T-cell (primary cell): ENCODE measurements around the gene TNFSF8. TPM values are rescaled to one million over a fixed set of nuclear protein-coding genes. Genes with fewer than 3 reads are reported as not detected.

ENCODE experiments used
- ATAC-seq, 4 experiments: fragments of 200-7000 bp in 3 of 4; fragments of 150-1000 bp in 1 of 4; cut with Tn5 transposase; replicated peaks in 1 of 4; 1 replicate in 3 of 4; 2 replicates in 1 of 4; pipeline ENCODE4 v1.10.0; 2021; ENCODE audit warnings: moderate library complexity in 3 of 4, mild to moderate bottlenecking in 2 of 4, moderate number of reproducible peaks in 1 of 4
- CTCF ChIA-PET, 2 donors: fragments of 300-600 bp; sonication (Branson Sonifier 250); formaldehyde crosslinking; loops; one replicate each; lab custom pipeline; 2022; ENCODE audit warnings: antibody characterized with exemption in 2 of 2; lab: Charles Lee
- POLR2A ChIA-PET, 2 donors: fragments of 300-600 bp; sonication (Branson Sonifier 250); formaldehyde crosslinking; loops; one replicate each; lab custom pipeline; 2022; ENCODE audit warnings: antibody characterized with exemption in 2 of 2; lab: Charles Lee
- DNase-seq, 35 experiments: peaks; one replicate each; pipeline versions ENCODE4 v3.0.0 to v3.0.0-alpha.2; 2013 to 2023
- H3K27ac ChIP-seq: one replicate; pipeline ENCODE4 v1.5.1; 2013; ENCODE audit warnings: low read length
- H3K27me3 ChIP-seq, 2 experiments: replicated peaks in 1 of 2; 1 replicate in 1 of 2; 2 replicates in 1 of 2; pipeline versions ENCODE4 v1.6.1 to v1.7.0; 2013; ENCODE audit warnings: low read length in 1 of 2, mixed read lengths in 1 of 2; ENCODE audit not compliant: control insufficient read depth in 2 of 2, insufficient read depth in 2 of 2; ENCODE audit errors: extremely low read depth in 1 of 2
- H3K36me3 ChIP-seq, 2 donors: 1 replicate in 1 of 2; 2 replicates in 1 of 2; pipeline versions ENCODE4 v1.6.1 to v1.7.0; 2013; ENCODE audit warnings: low read length in 1 of 2; ENCODE audit not compliant: control insufficient read depth in 2 of 2, insufficient read depth in 1 of 2; ENCODE audit errors: extremely low read depth in 1 of 2
- H3K4me1 ChIP-seq, 2 experiments: 1 replicate in 1 of 2; 2 replicates in 1 of 2; pipeline versions ENCODE4 v1.6.1 to v1.7.0; 2013; ENCODE audit warnings: low read length in 2 of 2, mixed read lengths in 1 of 2; ENCODE audit not compliant: insufficient read depth in 2 of 2, control insufficient read depth in 1 of 2; ENCODE audit errors: extremely low read depth in 1 of 2
- H3K4me3 ChIP-seq, 2 donors: 1 replicate in 1 of 2; 2 replicates in 1 of 2; pipeline versions ENCODE4 v1.5.1 to v1.7.0; 2013; ENCODE audit warnings: mild to moderate bottlenecking in 2 of 2, low read length in 1 of 2, moderate library complexity in 1 of 2; ENCODE audit not compliant: control insufficient read depth in 1 of 2; ENCODE audit errors: extremely low read depth in 1 of 2
- H3K9me3 ChIP-seq: 2 replicates; pipeline ENCODE4 v1.7.0; 2013
- H3K27ac Mint-ChIP-seq, 2 donors: one replicate each; pipeline ENCODE4 v1.8.0; 2020 to 2021; ENCODE audit warnings: mild to moderate bottlenecking in 2 of 2, mixed read lengths in 2 of 2
- H3K27me3 Mint-ChIP-seq, 2 donors: one replicate each; pipeline ENCODE4 v1.8.0; 2021 to 2022; ENCODE audit warnings: mixed read lengths in 2 of 2
- H3K36me3 Mint-ChIP-seq: one replicate; pipeline ENCODE4 v1.8.0; 2021; ENCODE audit warnings: mixed read lengths
- H3K4me1 Mint-ChIP-seq, 3 donors: one replicate each; pipeline ENCODE4 v1.8.0; 2020 to 2022; ENCODE audit warnings: mixed read lengths in 3 of 3, mild to moderate bottlenecking in 1 of 3
- H3K4me3 Mint-ChIP-seq, 3 donors: one replicate each; pipeline ENCODE4 v1.8.0; 2020 to 2022; ENCODE audit warnings: mild to moderate bottlenecking in 3 of 3, mixed read lengths in 3 of 3, moderate library complexity in 3 of 3
- H3K9me3 Mint-ChIP-seq, 3 donors: one replicate each; pipeline ENCODE4 v1.8.0; 2020 to 2022; ENCODE audit warnings: mixed read lengths in 3 of 3
- WGBS: methylation state at CpG from one replicate; pipeline ENCODE4 v1.1.5; 2013; ENCODE audit warnings: missing lambda C conversion rate; ENCODE audit not compliant: insufficient coverage; 5-methylcytosine and 5-hydroxymethylcytosine counted together
- total RNA-seq, 35 experiments: library from RNA in 6 of 35; stranded (reverse) in 6 of 35; fragments of 120-200 nt in 1 of 35; gene quantifications; one replicate each; pipeline versions ENCODE4 v1.2.1 to v1.2.4 and lab custom pipeline; 2013 to 2026

TNFSF8 gene
- total RNA-seq, 5 donors from 2014 or later (not counting 1 experiment from before 2014, with no cell fraction given), result 42.9 to 102 (median 63.4) TPM

- CTCF ChIA-PET, result interaction anchor here in 1 of 2 donors (1.4 kb wide), 1 partner anchor 37 kb away, joined by 4 read pairs; no protein-coding TSS in a partner anchor
- no peak overlapping the region for H3K4me3 ChIP-seq
These were observed 1.0 kb upstream of the TNFSF8 start for GRCh38 chr9:114931407-114931806.

GRCh38 chr9:114929201-114929600, 1.2 kb downstream of the TNFSF8 start:
- H3K27ac ChIP-seq, result peak overlapping the region; percentile 93
- WGBS, result 0% methylated on average over 1 of the region's 5 CpGs
- Mint-ChIP-seq H3K27ac (peak overlapping the region; percentile 95 to 96), H3K4me3 (peak overlapping the region; percentile 88 to 91 (median 90)), H3K36me3 (peaks cover 20% of the 10 kb centered on the region), H3K4me1 (peaks cover 63 to 66% (median 64%) of the 10 kb centered on the region in 3 donors), H3K27me3 (no peaks in the 10 kb centered on the region), H3K9me3 (no peaks in the 10 kb centered on the region)
- CTCF ChIA-PET, result interaction anchor here (0.6 to 2.4 kb wide), 19 partner anchors 8 to 541 kb away, joined by 3 to 20 read pairs (median 4); no protein-coding TSS in a partner anchor
- peak in 13 of 35 experiments; percentile 6 to 68 (median 23) for DNase-seq
- POLR2A ChIA-PET, result interaction anchor here (0.6 to 1.7 kb wide), 18 partner anchors 9 to 536 kb away, joined by 3 to 13 read pairs (median 8); no protein-coding TSS in a partner anchor
- no peaks in the 10 kb centered on the region for H3K27me3 ChIP-seq
- ATAC-seq, result peak; percentile 44 to 84 (median 55)
- H3K36me3 ChIP-seq, result peaks cover 0 to 6% of the 10 kb centered on the region in 2 donors
- peaks cover 26 to 36% of the 10 kb centered on the region in 2 experiments for H3K4me1 ChIP-seq
- H3K9me3 ChIP-seq, result no peaks in the 10 kb centered on the region
- H3K4me3 ChIP-seq, result peak overlapping the region; percentile 65 to 72

More at GRCh38 chr9:114931407-114931806, 1.0 kb upstream of the TNFSF8 start:
- no peak for DNase-seq
- no peak for ATAC-seq
- Histone ChIP-seq H3K4me1 (peaks cover 11 to 29% of the 10 kb centered on the region in 2 experiments), H3K9me3 (no peaks in the 10 kb centered on the region), H3K27me3 (no peaks in the 10 kb centered on the region), H3K36me3 (no peaks in the 10 kb centered on the region), H3K27ac (peak overlapping the region; percentile 93)
- H3K4me3 Mint-ChIP-seq, result peak overlapping the region; percentile 88 to 97 (median 95)
- H3K36me3 Mint-ChIP-seq, result peaks cover 5% of the 10 kb centered on the region
- WGBS, result 55% methylated on average over 3 of the region's 5 CpGs
- POLR2A ChIA-PET, result interaction anchor here (0.5 to 1.1 kb wide), 3 partner anchors 25 to 33 kb away, joined by 3 to 4 read pairs (median 3); no protein-coding TSS in a partner anchor
- peaks cover 43 to 46% (median 45%) of the 10 kb centered on the region in 3 donors for H3K4me1 Mint-ChIP-seq
- H3K27me3 Mint-ChIP-seq, result no peaks in the 10 kb centered on the region
- no peaks in the 10 kb centered on the region for H3K9me3 Mint-ChIP-seq
- H3K27ac Mint-ChIP-seq, result peak overlapping the region; percentile 98 to 99

GRCh38 chr9:114928671-114929070, 1.7 kb downstream of the TNFSF8 start:
- Histone ChIP-seq H3K9me3 (no peaks in the 10 kb centered on the region), H3K27ac (peak overlapping the region; percentile 93), H3K4me1 (peaks cover 27 to 36% of the 10 kb centered on the region in 2 experiments), H3K27me3 (no peaks in the 10 kb centered on the region), H3K4me3 (peak overlapping the region; percentile 65 to 72), H3K36me3 (peaks cover 0 to 6% of the 10 kb centered on the region in 2 donors)
- ChIA-PET POLR2A (interaction anchor here (0.6 to 1.7 kb wide), 8 partner anchors 14 to 535 kb away, joined by 3 to 13 read pairs (median 7); no protein-coding TSS in a partner anchor), CTCF (interaction anchor here (0.6 to 2.4 kb wide), 14 partner anchors 9 to 275 kb away, joined by 3 to 20 read pairs (median 4); no protein-coding TSS in a partner anchor)
- no peaks in the 10 kb centered on the region for H3K27me3 Mint-ChIP-seq
- ATAC-seq (peak in 1 of 4 experiments; percentile 18), DNase-seq (peak in 1 of 35 experiments; percentile 15)
- peaks cover 66 to 71% (median 69%) of the 10 kb centered on the region in 3 donors for H3K4me1 Mint-ChIP-seq
- whole genome bisulfite sequencing, result no CpG with 5 or more reads among the region's 1 CpG
- H3K36me3 Mint-ChIP-seq, result peaks cover 20% of the 10 kb centered on the region
- H3K9me3 Mint-ChIP-seq, result no peaks in the 10 kb centered on the region
- H3K27ac Mint-ChIP-seq, result peak overlapping the region; percentile 95 to 96
- peak overlapping the region; percentile 88 to 91 (median 90) for H3K4me3 Mint-ChIP-seq

GRCh38 chr9:114928136-114928535, 2.3 kb downstream of the TNFSF8 start:
- Histone ChIP-seq H3K27me3 (no peaks in the 10 kb centered on the region), H3K9me3 (no peaks in the 10 kb centered on the region), H3K27ac (peak overlapping the region; percentile 93), H3K4me1 (peaks cover 30 to 36% of the 10 kb centered on the region in 2 experiments), H3K36me3 (peaks cover 0 to 6% of the 10 kb centered on the region in 2 donors), H3K4me3 (peak overlapping the region; percentile 65 to 72)
- peaks cover 22% of the 10 kb centered on the region for H3K36me3 Mint-ChIP-seq
- peak in 2 of 35 experiments; percentile 20 to 34 for DNase-seq
- 0% methylated on average over 1 of the region's 3 CpGs for WGBS
- POLR2A ChIA-PET, result interaction anchor here (0.7 to 1.7 kb wide), 6 partner anchors 13 to 191 kb away, joined by 3 to 9 read pairs (median 6); no protein-coding TSS in a partner anchor
- peak overlapping the region; percentile 95 to 96 for H3K27ac Mint-ChIP-seq
- no peaks in the 10 kb centered on the region for H3K27me3 Mint-ChIP-seq
- no peaks in the 10 kb centered on the region for H3K9me3 Mint-ChIP-seq
- H3K4me3 Mint-ChIP-seq, result peak overlapping the region; percentile 88 to 91 (median 90)
- CTCF ChIA-PET, result interaction anchor here in 1 of 2 donors (0.5 to 2.4 kb wide), 6 partner anchors 21 to 248 kb away, joined by 3 to 20 read pairs (median 5); no protein-coding TSS in a partner anchor
- peak in 1 of 4 experiments; percentile 13 for ATAC-seq
- H3K4me1 Mint-ChIP-seq, result peaks cover 71 to 75% (median 74%) of the 10 kb centered on the region in 3 donors

- Histone ChIP-seq H3K27me3 (no peaks in the 10 kb centered on the region), H3K4me1 (peaks cover 40 to 43% of the 10 kb centered on the region in 2 experiments), H3K27ac (no peak overlapping the region), H3K9me3 (no peaks in the 10 kb centered on the region), H3K4me3 (no peak overlapping the region), H3K36me3 (peaks cover 0 to 6% of the 10 kb centered on the region in 2 donors)
- H3K27ac Mint-ChIP-seq, result peak overlapping the region; percentile 33 to 88
- POLR2A ChIA-PET, result no interaction called here
- H3K4me1 Mint-ChIP-seq, result peaks cover 75 to 84% (median 81%) of the 10 kb centered on the region in 3 donors
- H3K27me3 Mint-ChIP-seq, result no peaks in the 10 kb centered on the region
- H3K36me3 Mint-ChIP-seq, result peaks cover 46% of the 10 kb centered on the region
- CTCF ChIA-PET, result interaction anchor here in 1 of 2 donors (0.7 to 1.2 kb wide), 2 partner anchors 227 to 264 kb away, joined by 3 read pairs; no protein-coding TSS in a partner anchor
- ATAC-seq, result no peak
- no peaks in the 10 kb centered on the region for H3K9me3 Mint-ChIP-seq
- H3K4me3 Mint-ChIP-seq, result peak overlapping the region; percentile 60 to 70 (median 70)
- no CpG with 5 or more reads among the region's 2 CpGs for WGBS
- DNase-seq, result no peak
These were observed 4.7 kb downstream of the TNFSF8 start for GRCh38 chr9:114925672-114926071.

GRCh38 chr9:114925039-114925438, 5.4 kb downstream of the TNFSF8 start:
- Histone ChIP-seq H3K27ac (no peak overlapping the region), H3K36me3 (peaks cover 0 to 6% of the 10 kb centered on the region in 2 donors), H3K4me1 (peaks cover 39 to 45% of the 10 kb centered on the region in 2 experiments), H3K4me3 (no peak overlapping the region), H3K9me3 (no peaks in the 10 kb centered on the region), H3K27me3 (no peaks in the 10 kb centered on the region)
- Mint-ChIP-seq H3K4me1 (peaks cover 76 to 84% (median 81%) of the 10 kb centered on the region in 3 donors), H3K4me3 (peak overlapping the region; percentile 49 to 61 (median 56)), H3K36me3 (peaks cover 46% of the 10 kb centered on the region), H3K27me3 (no peaks in the 10 kb centered on the region), H3K27ac (peak overlapping the region; percentile 67 to 73), H3K9me3 (no peaks in the 10 kb centered on the region)
- no CpG with 5 or more reads among the region's 3 CpGs for WGBS
- ChIA-PET CTCF (interaction anchor here (0.7 to 1.2 kb wide), 3 partner anchors 190 to 263 kb away, joined by 3 read pairs; no protein-coding TSS in a partner anchor), POLR2A (no interaction called here)
- ATAC-seq (no peak), DNase-seq (no peak)
